ENCODE results near the gene DSCAML1. TPM values are rescaled to one million over a fixed set of nuclear protein-coding genes. Genes with fewer than 3 reads are reported as not detected.

The DSCAML1 gene
- total and polyA plus RNA-seq, 10 of the 15 experiments (the other 5 are each of a cell fraction or from before 2014, with no cell fraction given), result 0.03 to 0.18 (median 0.06) TPM; not detected in 1

- ATAC-seq (no peak), DNase-seq (ENCODE audit: low read depth, low spot score) (no peak), FAIRE-seq (no peak)
- no peaks in the 10 kb centered on the region for H3K79me2 ChIP-seq (ENCODE audit: control insufficient read depth, insufficient read depth, low read length)
- CTCF ChIA-PET, result interaction anchor here (1.6 to 6.8 kb wide), 4 partner anchors 24 to 516 kb away, joined by 4 to 156 read pairs (median 4); no protein-coding TSS in a partner anchor
- H4K20me1 ChIP-seq (ENCODE audit: control insufficient read depth, insufficient read depth), result no peaks in the 10 kb centered on the region
- no peak overlapping the region for H3K4me2 ChIP-seq (ENCODE audit: control insufficient read depth, insufficient read depth)
- no peaks in the 10 kb centered on the region for H3K9me3 ChIP-seq (replicated peaks; ENCODE audit: control insufficient read depth, insufficient read depth, low read length)
- H3K36me3 ChIP-seq (ENCODE audit: control insufficient read depth in 2 of 2, insufficient read depth in 2 of 2, low read length in 1 of 2), result no peaks in the 10 kb centered on the region
- POLR2A ChIA-PET, result no interaction called here
- H3K4me1 ChIP-seq (ENCODE audit: control insufficient read depth, insufficient read depth, low read length), result peaks cover 10% of the 10 kb centered on the region
- no peak overlapping the region for H3K9ac ChIP-seq (ENCODE audit: control insufficient read depth, insufficient read depth, low read length)
- in situ Hi-C loops (cut with MboI) (loop anchor here (25.0 kb wide), 1 partner anchor 632 kb away; no protein-coding TSS in a partner anchor), intact Hi-C loops (cut with micrococcal nuclease; ENCODE audit: unreplicated experiment) (no loop called here)
- no TSS peak for BruUV-seq (replicated peaks)
- no peak overlapping the region for H2AFZ ChIP-seq (ENCODE audit: control insufficient read depth, low read depth, low read length)
- 53% methylated on average over 15 of the region's 15 CpGs for WGBS (ENCODE audit: insufficient coverage, insufficient replicate concordance, low lambda C conversion rate, missing lambda C conversion rate)
- no peak overlapping the region for H3K4me3 ChIP-seq
- SMC1A ChIA-PET (ENCODE audit: uncharacterized antibody, unreplicated experiment), result interaction anchor here (1.0 to 1.4 kb wide), 3 partner anchors 44 to 377 kb away, joined by 3 read pairs; no protein-coding TSS in a partner anchor
- RAD21 ChIA-PET (ENCODE audit: unreplicated experiment), result interaction anchor here (0.9 to 3.3 kb wide), 2 partner anchors 15 to 49 kb away, joined by 3 to 13 read pairs; no protein-coding TSS in a partner anchor
- TF ChIP-seq FOXM1 (IDR thresholded peaks at IDR 0.05; ENCODE audit: low read depth, low read length) (no peak), RELA (IDR thresholded peaks at IDR 0.05; ENCODE audit: borderline replicate concordance, partially characterized antibody) (no peak), IKZF2 (IDR thresholded peaks at IDR 0.05) (no peak), PML (IDR thresholded peaks at IDR 0.05; ENCODE audit: low read length) (no peak), BACH1 (IDR thresholded peaks at IDR 0.05; ENCODE audit: borderline replicate concordance) (no peak), SREBF2 (IDR thresholded peaks at IDR 0.05; ENCODE audit: low read length) (no peak), SMAD5 (IDR thresholded peaks at IDR 0.05; ENCODE audit: low read depth) (no peak)
- TF ChIP-seq, protein P1, sequence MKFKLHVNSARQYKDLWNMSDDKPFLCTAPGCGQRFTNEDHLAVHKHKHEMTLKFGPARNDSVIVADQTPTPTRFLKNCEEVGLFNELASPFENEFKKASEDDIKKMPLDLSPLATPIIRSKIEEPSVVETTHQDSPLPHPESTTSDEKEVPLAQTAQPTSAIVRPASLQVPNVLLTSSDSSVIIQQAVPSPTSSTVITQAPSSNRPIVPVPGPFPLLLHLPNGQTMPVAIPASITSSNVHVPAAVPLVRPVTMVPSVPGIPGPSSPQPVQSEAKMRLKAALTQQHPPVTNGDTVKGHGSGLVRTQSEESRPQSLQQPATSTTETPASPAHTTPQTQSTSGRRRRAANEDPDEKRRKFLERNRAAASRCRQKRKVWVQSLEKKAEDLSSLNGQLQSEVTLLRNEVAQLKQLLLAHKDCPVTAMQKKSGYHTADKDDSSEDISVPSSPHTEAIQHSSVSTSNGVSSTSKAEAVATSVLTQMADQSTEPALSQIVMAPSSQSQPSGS (IDR thresholded peaks at IDR 0.05; ENCODE audit: low read length), result no peak
- H3K27ac ChIP-seq (ENCODE audit: control insufficient read depth, insufficient read depth), result no peak overlapping the region
- no peaks in the 10 kb centered on the region for H3K27me3 ChIP-seq (replicated peaks in 1 of 2; ENCODE audit: control insufficient read depth in 2 of 2, insufficient read depth in 2 of 2, low read length in 1 of 2)
Measured at GRCh38 chr11:117430293-117430955, 366.6 kb downstream of the DSCAML1 start.

Measured in GM12878 (cell line).